ENCODE data around the gene SORCS2.

- TF ChIP-seq CTCF (IDR thresholded peaks at IDR 0.05; ENCODE audit: low read depth, low read length) (no peak), EZH2phosphoT487 (IDR thresholded peaks at IDR 0.05; ENCODE audit: low read depth) (no peak)
Measured at GRCh38 chr4:7423801-7424552, 231.6 kb downstream of the SORCS2 start.
